ENCODE data around the gene RASSF8. TPM values are rescaled to one million over a fixed set of nuclear protein-coding genes. Genes with fewer than 3 reads are reported as not detected.
A peak's percentile ranks its signal among the peaks of the same experiment; 100 is the strongest.

RASSF8 gene
- total RNA-seq, 4 donors from 2014 or later = 32.0 to 79.5 (median 50.8) TPM

GRCh38 chr12:26121323-26122060, 163.0 kb downstream of the RASSF8 start:
- TF ChIP-seq CTCF (IDR thresholded peaks at IDR 0.05) = no peak
- DNase-seq (ENCODE audit: low spot score) = no peak
- ATAC-seq (ENCODE audit: low FRiP score) = no peak

- ATAC-seq (ENCODE audit: low FRiP score) (no peak), DNase-seq (ENCODE audit: low spot score) (no peak)
These were observed 163.7 kb downstream of the RASSF8 start for GRCh38 chr12:26122061-26122680.

GRCh38 chr12:26122681-26123481, 164.4 kb downstream of the RASSF8 start:
- peak; percentile 62 for ATAC-seq (ENCODE audit: low FRiP score)
- no peak for TF ChIP-seq CTCF (IDR thresholded peaks at IDR 0.05)
- DNase-seq (ENCODE audit: low spot score) = peak; percentile 64

More at GRCh38 chr12:26122061-26122680, 163.7 kb downstream of the RASSF8 start:
- TF ChIP-seq CTCF (IDR thresholded peaks at IDR 0.05) = no peak

- ATAC-seq (ENCODE audit: low FRiP score) = no peak
- TF ChIP-seq CTCF (IDR thresholded peaks at IDR 0.05) = no peak
- no peak for DNase-seq (ENCODE audit: low spot score)
These were observed 165.0 kb downstream of the RASSF8 start for GRCh38 chr12:26123482-26123980.

- ATAC-seq (ENCODE audit: low FRiP score) (no peak), DNase-seq (ENCODE audit: low spot score) (no peak)
- TF ChIP-seq CTCF (IDR thresholded peaks at IDR 0.05) = no peak
These were observed 166.2 kb downstream of the RASSF8 start, which contains the start of gene BHLHE41 for GRCh38 chr12:26124446-26125399. TSS of gene BHLHE41 (minus strand) at chr12:26125037. CDS start at chr12:26124779, 258 bp downstream.

All from omental fat pad (tissue), 4 donors.